HuH-7.5 (cell line): Measurements from ENCODE around the gene SLC39A8.
A peak's percentile ranks its signal among the peaks of the same experiment; 100 is the strongest.
"Not testable (repeated sequence)": the region's sequence is repeated elsewhere in the genome, so short reads cannot be mapped to it uniquely, and the experiment has no call there.

ENCODE experiments used
- DNase-seq: peaks from one replicate; pipeline ENCODE4 v3.0.0; 2011; ENCODE audit warnings: low spot score

SLC39A8 gene

DNA sequence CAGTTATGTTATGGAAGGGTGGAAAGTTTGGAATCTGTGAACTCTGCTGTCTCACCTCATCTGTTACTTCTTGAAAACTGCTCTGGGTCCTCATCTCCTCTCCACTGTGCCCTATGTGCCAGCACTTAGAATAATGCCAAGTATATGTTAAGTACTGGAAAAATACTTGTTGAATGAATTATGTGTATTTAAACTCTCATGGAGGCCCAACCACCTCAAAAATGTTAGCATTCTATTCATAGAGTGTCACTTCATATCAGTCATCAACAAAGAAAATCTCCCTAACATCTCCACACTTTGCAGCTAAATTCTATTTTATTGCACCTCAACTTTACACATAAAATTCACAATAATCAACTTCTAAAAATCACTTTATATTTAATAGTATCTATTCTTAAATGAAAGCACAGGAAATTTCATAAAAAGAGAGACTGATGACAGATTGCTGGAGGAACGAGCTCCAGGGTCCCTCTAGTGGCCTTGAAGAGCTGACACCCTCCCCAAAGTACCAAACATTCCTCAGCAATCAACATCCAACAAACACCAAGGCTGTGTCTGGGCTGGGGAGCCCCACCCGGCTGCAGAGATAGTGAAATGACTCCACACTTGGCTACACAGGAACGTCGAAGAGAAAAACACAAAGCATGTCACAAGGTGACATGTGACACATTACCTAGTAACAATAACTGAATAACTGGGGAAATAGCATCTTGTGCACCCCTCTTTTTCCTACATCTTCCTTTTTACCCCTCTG, 45.8 kb downstream of the SLC39A8 start:
- no peak for DNase-seq

DNA sequence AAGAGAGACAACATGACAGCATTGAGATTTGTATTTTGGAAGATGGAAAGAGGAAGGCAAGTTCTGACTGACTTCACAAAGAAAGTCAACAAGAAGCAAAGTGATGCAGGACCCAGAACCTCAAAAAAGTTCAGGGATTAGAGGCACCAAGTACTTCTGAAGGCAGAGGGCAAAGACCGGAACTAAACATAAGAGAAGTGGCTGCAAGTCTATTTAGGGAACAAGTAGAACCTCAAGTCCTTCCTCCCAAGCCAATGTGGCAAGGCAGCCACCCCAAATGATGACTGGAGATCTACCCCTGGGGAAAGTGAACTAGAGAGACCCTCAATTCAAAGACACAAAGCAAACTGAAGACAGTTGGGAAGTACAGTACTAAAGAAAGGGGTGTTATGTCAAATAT, 46.6 kb downstream of the SLC39A8 start:
- no peak for DNase-seq

DNA sequence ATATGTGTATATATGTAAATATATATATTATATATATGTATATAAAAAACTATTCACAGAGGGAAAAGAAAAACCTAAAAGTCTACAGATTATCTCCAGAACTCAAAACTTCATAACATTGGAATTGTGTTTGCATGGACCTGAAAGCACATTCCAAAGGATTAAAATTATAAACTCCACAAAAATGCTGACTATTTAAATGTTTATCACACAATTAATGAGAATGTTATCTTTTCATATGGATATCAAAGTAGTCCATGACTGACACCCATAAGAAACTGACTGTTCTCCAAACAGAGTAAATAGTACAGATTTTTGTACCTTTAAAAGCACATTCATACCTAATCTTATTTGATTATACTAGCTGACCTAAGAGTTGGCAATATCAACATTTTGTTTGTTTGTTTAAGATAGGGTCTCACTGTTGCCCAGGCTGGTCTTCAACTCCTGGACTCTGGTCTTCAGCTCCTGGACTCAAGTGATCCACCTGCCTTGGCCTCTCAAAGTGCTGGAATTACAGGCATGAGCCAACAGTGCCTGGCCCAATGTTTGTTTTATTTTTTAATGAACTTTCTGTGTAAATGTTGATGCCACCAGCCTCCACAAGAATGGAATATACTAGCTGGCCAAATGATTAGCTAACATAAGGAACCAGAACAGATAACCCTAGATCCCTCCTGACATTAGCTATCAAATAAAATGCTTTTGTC, 50.0 kb downstream of the SLC39A8 start:
- no peak for DNase-seq

DNA sequence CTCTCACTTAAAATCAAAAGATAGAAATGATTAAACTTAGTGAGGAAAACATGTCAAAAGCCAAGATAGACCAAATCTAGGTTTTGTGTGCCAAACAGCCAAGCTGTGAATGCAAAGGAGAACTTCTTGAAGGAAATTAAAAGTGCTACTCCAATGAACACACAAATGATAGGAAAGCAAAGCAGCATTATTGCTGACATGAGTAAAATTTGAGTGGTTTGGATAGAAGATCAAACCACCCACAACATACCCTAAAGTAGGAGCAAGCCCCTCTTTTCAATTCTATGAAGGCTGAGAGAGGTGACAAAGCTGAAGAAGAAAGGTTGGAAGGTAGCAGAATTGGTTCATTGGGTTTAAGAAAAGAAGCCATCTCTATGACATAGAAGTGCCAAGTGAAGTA, 56.8 kb downstream of the SLC39A8 start:
- no peak for DNase-seq

DNA sequence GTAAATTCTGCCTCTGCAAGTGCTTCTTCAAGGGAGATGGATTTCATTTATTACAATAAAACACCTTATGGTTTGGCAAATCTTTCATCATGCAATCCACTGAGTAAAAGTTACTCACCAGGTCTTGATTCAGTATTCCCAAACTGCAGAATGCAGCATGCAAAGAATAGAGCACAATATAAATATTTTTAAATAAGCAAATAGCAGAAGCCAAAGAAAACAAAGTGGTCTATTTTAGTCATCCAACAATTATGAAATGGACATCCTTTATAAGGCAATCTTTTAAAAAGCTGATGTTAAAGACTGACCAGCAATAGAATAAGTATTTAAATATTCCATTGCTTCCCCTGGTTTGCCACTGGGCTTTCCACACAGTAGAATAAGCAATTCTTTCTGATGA, 59.5 kb downstream of the SLC39A8 start:
- no peak for DNase-seq

DNA sequence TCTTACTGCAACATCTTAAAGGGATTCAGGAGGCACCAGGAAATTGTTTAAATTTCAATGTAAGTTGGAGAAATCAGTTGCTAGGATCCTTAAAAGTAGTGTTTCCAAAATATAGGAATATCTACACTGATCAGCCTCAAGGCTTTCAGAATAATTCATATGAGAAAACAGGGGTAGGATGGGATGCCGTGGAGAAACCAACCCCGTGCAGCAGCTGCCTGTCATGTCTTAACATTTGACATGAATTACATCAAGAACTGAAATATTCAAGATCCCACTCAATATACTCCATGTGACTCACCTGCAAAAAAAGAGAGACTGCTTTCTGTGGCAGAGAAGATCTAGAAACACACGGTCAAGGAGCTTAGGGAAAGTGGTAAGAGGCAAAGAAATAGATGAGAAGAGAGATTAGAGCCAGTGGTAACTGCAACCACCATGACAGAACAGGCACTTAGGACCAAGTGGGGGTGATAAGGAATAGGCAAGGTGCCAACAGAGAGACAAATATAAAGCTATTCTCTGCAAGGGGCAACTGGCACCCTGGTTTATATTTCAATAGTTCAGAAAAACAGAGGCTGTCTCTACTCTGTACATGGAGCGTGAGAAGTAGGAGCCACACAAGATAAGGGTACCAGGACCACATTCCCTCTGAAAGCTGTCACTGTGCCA, 64.0 kb downstream of the SLC39A8 start:
- no peak for DNase-seq

DNA sequence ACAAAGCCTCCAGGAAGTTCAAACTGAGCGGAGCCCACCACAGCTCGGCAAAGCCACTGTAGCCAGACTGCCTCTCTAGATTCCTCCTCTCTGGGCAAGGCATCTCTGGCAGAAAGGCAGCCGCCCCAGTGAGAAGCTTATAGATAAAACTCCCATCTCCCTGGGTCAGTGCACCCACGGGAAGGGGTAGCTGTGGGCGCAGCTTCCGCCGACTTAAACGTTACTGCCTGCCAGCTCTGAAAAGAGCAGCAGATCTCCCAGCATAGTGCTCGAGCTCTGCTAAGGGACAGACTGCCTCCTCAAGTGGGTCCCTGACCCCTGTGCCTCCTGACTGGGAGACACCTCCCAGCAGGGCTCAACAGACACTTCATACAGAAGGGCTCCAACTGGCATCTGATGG, 72.0 kb downstream of the SLC39A8 start:
- not testable (repeated sequence) for DNase-seq

DNA sequence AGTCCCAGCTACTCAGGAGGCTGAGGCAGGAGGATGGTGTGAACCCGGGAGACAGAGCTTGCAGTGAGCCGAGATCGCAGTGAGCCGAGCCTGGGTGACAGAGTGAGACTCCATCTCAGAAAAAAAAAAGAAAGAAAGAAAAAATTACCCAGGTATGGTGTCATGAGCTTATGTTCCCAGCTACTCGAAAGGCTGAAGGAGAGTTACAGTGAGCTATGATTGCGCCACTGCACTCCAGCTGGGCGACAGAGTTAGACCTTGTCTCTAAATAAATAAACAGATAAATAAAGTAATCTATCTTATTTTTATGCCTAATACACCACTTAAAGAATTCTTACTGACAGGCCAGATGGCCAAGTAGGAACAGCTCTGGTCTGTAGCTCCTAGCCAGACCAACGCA, 73.0 kb downstream of the SLC39A8 start:
- DNase-seq: no peak

DNA sequence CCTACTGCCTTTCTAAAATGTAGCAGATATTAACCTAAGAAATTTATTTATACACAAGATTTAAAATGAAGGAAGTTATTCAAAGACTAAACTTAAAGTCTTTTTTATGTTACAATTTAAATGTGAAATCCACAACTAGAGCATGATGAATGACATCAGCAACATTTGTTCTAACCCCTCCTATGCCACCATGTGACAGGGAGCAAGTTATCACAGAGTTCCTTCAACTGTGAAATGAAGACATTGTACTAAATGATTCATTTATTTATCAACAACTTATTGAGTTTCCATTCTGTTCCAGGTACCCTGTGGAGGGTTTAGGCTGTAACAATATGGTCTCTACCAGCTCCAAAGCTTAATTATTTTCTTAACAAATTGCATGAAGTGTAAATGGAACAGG, 76.9 kb downstream of the SLC39A8 start:
- DNase-seq: no peak

DNA sequence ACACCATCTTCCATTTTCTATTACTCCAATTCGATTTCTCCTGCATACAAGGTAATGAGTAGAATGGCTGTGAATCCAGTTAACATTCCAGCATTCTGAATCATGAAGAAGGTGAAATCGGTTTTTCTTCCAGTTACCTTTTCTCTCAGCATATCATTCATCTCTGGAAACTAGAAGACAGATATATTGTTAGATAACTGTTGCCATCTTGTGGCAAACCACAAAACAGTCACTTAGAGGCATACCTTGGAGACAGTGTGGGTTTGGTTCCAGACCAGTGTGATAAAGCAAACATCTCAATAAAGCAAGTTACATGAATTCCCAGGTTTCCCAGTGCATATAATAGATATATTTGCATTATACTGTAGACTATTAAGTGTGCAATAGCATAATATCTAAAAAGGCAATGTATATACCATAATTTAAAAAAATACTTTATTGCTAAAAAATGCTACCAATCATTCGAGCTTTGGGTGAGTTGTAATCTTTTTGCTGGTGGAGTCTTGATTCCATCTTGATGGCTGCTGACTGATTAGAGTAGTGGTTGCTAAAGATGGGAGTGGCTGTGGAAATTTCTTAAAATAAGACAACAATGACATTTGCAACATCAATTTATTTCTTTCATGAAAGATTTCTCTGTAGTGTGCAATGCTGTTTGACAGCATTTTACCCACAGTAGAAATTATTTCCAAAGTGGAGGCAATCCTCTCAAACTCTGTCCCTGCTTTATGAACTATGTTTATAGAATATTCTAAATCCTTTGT, 82.1 kb downstream of the SLC39A8 start:
- peak; percentile 26 for DNase-seq

DNA sequence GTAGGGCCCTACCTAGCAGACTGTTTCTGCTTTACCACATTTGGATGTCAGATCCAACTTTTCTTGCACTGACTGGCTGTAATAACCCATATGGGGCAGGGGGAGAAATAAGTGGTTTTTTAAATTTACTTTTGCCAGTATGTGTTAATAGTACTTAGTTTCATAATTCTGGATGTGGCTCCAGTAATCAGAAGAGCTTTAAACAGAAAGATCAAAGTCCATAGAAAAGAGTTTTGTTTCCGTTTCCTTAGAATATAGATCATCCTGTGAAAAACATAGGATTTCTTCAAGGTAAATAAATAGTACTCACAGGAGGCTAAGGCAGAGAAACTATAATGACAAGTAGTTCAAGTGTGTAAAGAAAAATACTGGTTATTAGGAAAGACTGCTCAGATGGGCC, 85.6 kb downstream of the SLC39A8 start:
- DNase-seq: no peak

DNA sequence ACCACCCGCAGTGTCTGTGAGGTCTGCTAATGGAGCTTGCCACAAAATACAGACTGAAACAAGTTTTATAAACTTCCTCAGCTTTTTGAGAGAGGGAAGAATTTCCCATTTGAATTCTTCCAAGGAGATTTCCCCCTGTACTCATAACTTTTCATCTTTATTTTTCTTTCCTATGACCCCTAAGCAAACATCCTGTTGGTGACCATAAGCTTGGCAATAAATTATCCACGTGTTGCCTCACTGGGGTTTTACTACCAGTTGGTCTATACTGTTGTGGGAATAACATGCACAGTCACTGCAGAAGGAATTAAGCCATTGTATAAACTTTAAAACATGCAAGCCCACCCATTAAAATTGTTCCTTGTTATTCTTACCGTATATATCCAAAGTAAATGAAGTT, 86.2 kb downstream of the SLC39A8 start:
- DNase-seq: no peak

DNA sequence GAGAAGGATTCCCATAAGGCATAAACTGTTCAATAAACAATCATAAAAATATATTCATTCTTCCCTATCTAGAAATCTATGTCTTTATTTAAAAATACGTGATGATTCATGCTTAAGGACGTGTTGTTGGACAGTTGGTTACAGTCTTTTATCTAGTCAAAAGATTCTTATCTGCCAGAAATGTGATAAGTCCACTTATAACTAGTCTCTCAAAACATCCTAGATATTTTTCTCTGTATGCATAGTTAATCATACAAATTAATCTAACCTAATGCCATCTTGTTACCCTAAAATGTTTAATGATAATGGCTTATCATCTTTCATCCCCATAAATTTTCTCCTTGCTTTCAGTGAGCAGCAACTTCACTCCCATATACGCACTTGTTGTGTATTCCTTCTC, 89.0 kb downstream of the SLC39A8 start:
- no peak for DNase-seq

DNA sequence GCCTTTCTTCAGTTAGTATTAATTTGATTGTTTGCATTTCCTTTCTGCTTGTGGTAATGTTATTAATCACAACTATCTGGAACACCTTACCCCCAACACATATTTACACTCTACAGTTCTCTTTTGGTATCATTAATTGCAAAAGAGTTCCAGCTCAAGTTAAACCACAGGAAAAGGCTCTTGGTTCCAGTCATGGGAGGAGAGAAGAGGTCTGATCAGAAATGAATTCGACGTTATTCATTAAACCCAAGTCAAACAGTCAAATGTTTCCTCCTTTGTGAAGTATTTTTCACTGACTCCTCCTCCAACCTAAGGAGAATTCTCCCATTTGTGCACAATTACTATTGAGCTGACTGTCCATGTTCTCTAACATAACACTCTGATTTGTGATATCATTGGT, 91.4 kb downstream of the SLC39A8 start:
- no peak for DNase-seq

DNA sequence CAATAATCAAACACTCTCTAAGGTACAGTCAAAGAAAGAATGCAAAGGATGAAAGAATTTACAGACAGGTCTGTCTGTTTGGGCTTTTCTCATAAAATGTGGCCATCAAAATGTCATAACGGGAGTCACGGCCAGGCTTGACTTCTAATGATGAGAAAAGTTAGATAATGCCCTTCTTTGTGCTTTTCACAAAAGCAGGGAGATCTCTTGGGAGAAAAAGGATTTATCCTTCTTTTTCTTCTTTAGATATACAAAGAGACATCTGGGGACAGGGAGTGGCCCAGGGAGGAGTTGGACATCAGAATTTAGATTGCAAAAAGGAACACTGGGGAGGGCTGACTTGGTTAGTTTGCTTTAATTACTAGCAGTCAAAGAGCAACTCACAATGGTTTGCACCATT, 93.1 kb downstream of the SLC39A8 start:
- no peak for DNase-seq

DNA sequence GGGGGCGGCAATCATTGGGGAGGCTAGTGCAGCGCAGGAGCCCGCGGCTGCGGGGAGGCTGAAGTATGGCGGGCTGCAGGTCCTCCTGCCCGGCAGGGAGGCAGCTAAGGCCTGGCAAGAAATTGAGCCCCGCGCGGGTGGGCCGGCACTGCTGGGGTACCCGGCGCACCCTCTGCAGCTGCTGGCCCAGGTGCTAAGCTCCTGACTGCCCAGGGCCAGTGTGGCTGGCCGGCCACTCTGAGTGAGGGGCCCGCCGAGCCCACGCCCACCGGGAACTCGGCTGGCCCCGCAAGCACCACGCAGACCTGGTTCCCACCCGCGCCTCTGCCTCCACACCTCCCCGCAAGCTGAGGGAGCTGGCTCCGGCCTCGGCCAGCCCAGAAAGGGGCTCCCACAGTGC, 94.9 kb downstream of the SLC39A8 start:
- no peak for DNase-seq

DNA sequence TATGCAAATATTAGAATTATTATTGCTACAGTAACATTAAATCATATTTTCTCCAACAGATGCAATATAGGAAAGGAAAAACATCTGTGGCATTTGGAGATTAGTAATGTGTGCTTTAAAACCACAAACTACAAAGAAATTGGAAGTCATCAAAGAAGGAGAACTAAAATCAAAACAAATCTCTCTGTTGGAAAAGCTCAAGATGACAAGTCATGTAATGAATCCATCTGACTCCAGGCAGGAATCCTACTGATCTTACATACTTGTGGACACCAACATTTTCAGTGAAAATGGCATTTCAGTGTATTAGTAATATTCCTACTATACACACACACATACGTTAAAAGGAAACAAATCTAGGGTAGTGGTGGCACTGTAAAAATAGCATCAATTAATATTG, 98.2 kb downstream of the SLC39A8 start:
- DNase-seq: no peak

DNA sequence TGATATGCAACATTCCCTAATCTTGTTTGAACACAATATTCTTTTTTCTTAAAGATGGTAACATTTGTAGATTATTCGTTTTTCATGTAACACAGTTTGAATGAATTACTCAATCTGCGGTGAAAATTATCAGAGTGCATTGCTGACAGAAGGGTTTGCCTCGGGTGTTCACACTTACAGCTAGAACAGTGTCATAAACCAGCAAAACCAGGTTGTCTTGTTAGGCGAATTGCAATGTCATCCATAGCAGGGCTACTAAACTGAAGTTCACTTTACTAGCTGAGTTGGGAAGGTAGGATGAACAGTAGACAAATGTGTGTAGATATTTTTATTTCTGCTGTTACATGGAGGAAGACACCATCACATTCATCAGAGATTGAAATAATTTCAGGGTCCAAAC, 98.9 kb downstream of the SLC39A8 start:
- no peak for DNase-seq

DNA sequence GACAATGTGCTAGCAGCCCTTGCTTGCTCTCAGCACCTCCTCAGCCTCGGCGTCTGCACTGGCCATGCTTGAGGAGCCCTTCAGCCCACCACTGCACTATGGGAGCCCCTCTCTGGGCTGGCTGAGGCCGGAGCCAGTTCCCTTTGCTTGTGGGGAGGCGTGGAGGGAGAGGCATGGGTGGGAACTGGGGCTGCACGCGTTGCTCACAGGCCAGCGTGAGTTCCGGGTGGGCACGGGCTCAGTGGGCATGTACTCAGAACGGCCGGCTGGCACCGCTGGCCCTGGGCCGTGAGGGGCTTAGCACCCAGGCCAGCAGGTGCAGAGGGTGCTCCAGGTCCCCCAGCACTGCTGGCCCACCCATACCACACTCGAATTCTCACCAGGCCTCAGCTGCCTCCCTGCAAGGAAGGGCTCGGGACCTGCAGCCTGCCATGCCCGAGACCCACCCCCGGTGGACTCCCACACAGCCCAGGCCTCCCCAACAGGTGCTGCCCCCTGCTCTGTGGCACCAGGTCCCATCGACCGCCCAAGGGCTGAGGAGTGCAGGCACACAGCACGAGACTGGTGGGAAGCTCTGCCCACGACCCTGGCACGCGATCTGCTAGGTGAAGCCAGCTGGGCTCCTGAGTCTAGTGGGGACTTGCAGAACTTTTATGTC, 100.3 kb downstream of the SLC39A8 start:
- no peak for DNase-seq

DNA sequence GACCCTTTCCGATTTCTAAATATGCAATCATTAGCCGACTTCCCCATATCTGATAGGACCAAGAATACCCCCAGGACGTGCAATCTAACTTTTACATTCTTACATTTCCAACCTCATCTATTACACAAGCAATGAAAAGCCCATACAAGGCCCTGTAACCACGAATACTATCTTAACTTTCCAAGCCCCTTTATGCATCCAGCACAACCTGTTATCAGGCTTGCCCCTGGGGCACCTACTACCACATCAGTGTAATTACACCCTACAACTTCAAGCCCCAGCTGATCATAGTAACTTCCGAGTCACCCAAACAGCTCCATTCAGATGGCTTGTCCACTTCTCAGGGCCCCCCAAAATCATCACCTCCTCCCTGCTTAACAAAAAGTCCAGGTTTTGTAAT, 102.0 kb downstream of the SLC39A8 start:
- not testable (repeated sequence) for DNase-seq

DNA sequence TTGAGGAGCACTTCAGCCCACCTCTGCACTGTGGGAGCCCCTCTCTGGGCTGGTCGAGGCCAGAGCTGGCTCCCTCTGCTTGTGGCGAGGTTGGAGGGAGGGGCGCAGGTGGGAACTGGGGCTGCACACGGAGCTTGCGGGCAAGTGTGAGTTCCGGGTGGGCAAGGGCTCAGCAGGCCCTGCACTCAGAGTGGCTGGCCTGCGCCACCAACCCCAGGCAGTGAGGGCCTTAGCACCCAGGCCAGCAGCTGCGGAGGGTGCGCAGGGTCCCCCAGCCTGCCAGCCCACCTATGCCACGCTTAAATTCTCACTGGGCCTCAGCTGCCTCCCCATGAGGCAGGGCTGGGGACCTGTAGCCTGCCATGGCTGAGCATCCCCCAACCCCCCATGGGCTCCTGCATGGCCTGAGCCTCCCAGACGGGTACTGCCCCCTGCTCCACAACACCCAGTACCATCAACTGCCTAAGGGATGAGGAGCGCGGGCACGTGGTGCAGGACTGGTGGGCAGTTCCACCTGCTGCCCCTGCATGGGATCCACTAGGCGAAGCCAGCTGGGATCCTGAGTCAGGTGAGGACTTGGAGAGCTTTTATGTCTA, 110.9 kb downstream of the SLC39A8 start:
- DNase-seq: no peak

DNA sequence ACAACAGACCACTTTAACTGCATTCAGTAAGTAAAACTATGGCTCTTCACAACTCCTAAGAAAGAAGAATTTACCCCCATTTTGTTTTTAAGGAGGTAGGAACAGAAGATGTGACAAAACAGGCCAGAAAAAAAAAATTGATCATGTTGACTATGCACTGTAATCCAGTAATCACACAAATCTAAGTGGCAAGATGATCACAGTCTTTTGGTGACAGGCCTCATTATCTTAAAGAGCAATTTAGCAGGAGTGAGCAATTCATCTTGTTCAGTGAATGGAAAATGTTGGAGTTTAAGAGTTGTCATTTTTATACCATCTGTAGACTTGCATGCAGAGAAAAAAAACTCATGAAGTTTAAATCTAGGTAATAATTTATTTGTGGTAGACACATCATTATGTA, 115.1 kb downstream of the SLC39A8 start:
- no peak for DNase-seq
